Smooth muscle cell (in vitro differentiated cells): ENCODE measurements around the gene PHYKPL. TPM values are rescaled to one million over a fixed set of nuclear protein-coding genes. Genes with fewer than 3 reads are reported as not detected.

Experiments
- DNase-seq: peaks from one replicate; lab custom pipeline; 2025; ENCODE audit not compliant: unreplicated experiment; lab: John Stamatoyannopoulos, UW
- H2AFZ ChIP-seq: fragments of 200-600 bp; sonication (generic); 2 replicates; pipeline ENCODE4 v1.6.0; 2016; ENCODE audit warnings: antibody characterized with exemption, low read depth, mild to moderate bottlenecking
- H3F3A ChIP-seq: fragments of 200-600 bp; sonication (generic); 2 replicates; pipeline ENCODE4 v1.6.0; 2017; ENCODE audit warnings: antibody characterized with exemption, low read depth
- H3K27ac ChIP-seq: fragments of 200-600 bp; sonication (generic); 2 replicates; pipeline ENCODE4 v1.5.1; 2016; ENCODE audit warnings: low read depth, mild to moderate bottlenecking
- H3K27me3 ChIP-seq: fragments of 200-600 bp; sonication (generic); 2 replicates; pipeline ENCODE4 v1.6.1; 2016; ENCODE audit warnings: low read depth, mild to moderate bottlenecking
- H3K36me3 ChIP-seq: fragments of 200-600 bp; sonication (generic); 2 replicates; pipeline ENCODE4 v1.5.1; 2016; ENCODE audit warnings: low read depth
- H3K4me1 ChIP-seq: fragments of 200-600 bp; sonication (generic); 2 replicates; pipeline ENCODE4 v1.5.1; 2016; ENCODE audit warnings: low read depth
- H3K4me2 ChIP-seq: fragments of 200-600 bp; sonication (generic); 2 replicates; pipeline ENCODE4 v1.6.0; 2016; ENCODE audit warnings: mild to moderate bottlenecking
- H3K4me3 ChIP-seq: fragments of 200-600 bp; sonication (generic); 2 replicates; pipeline ENCODE4 v1.5.1; 2016; ENCODE audit warnings: mild to moderate bottlenecking
- H3K79me2 ChIP-seq: fragments of 200-600 bp; sonication (generic); 2 replicates; pipeline ENCODE4 v1.6.0; 2016; ENCODE audit warnings: low read depth, mild to moderate bottlenecking
- H3K9ac ChIP-seq: fragments of 200-600 bp; sonication (generic); 2 replicates; pipeline ENCODE4 v1.6.0; 2016; ENCODE audit warnings: low read depth
- H3K9me3 ChIP-seq: fragments of 200-600 bp; sonication (generic); replicated peaks from 2 replicates; pipeline ENCODE4 v1.5.1; 2016; ENCODE audit warnings: low read depth
- H4K20me1 ChIP-seq: fragments of 200-600 bp; sonication (generic); 2 replicates; pipeline ENCODE4 v1.6.0; 2016; ENCODE audit warnings: low read depth
- WGBS: methylation state at CpG from one replicate; pipeline ENCODE4 v1.1.7; 2016; ENCODE audit warnings: low lambda C conversion rate; 5-methylcytosine and 5-hydroxymethylcytosine counted together
- polyA plus RNA-seq: library from polyadenylated mRNA; unstranded; fragments of >200 nt; fragmentation: Nextera tagmentation; extraction: Ambion mirVana; gene quantifications from 2 replicates; pipeline ENCODE4 v1.2.1, GENCODE V29; 2016
- total RNA-seq: library from RNA; depleted of rRNA; stranded (reverse); fragments of >200 nt; gene quantifications from 2 replicates; pipeline ENCODE4 v1.2.3, GENCODE V29; 2014
- TF ChIP-seq, protein P1 (sequence below): fragments of 200-600 bp; sonication (generic); IDR thresholded peaks from 2 replicates; pipeline ENCODE4 v1.5.1; 2017; ENCODE audit warnings: borderline replicate concordance, mild to moderate bottlenecking, antibody characterized with exemption; ENCODE audit not compliant: insufficient read depth, poor library complexity, severe bottlenecking

PHYKPL gene
- total and polyA plus RNA-seq, 2 experiments from 2014 or later: 15.7 to 27.8 TPM

- Histone ChIP-seq H3K9me3 (no peaks in the 10 kb centered on the region), H4K20me1 (peaks cover 8% of the 10 kb centered on the region), H3K36me3 (no peaks in the 10 kb centered on the region), H3K27ac (no peak overlapping the region), H3K4me3 (no peak overlapping the region), H2AFZ (no peak overlapping the region), H3K27me3 (no peaks in the 10 kb centered on the region), H3K79me2 (peaks cover 26% of the 10 kb centered on the region), H3K4me1 (peaks cover 9% of the 10 kb centered on the region), H3K9ac (no peak overlapping the region), H3F3A (peaks cover 4% of the 10 kb centered on the region), H3K4me2 (no peak overlapping the region)
- 98% methylated on average over 11 of the region's 11 CpGs for WGBS
- no peak for DNase-seq
- TF ChIP-seq, protein P1, sequence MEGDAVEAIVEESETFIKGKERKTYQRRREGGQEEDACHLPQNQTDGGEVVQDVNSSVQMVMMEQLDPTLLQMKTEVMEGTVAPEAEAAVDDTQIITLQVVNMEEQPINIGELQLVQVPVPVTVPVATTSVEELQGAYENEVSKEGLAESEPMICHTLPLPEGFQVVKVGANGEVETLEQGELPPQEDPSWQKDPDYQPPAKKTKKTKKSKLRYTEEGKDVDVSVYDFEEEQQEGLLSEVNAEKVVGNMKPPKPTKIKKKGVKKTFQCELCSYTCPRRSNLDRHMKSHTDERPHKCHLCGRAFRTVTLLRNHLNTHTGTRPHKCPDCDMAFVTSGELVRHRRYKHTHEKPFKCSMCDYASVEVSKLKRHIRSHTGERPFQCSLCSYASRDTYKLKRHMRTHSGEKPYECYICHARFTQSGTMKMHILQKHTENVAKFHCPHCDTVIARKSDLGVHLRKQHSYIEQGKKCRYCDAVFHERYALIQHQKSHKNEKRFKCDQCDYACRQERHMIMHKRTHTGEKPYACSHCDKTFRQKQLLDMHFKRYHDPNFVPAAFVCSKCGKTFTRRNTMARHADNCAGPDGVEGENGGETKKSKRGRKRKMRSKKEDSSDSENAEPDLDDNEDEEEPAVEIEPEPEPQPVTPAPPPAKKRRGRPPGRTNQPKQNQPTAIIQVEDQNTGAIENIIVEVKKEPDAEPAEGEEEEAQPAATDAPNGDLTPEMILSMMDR: no peak
Measured at GRCh38 chr5:178228609-178229008, 4.0 kb downstream of the PHYKPL start.

DNA sequence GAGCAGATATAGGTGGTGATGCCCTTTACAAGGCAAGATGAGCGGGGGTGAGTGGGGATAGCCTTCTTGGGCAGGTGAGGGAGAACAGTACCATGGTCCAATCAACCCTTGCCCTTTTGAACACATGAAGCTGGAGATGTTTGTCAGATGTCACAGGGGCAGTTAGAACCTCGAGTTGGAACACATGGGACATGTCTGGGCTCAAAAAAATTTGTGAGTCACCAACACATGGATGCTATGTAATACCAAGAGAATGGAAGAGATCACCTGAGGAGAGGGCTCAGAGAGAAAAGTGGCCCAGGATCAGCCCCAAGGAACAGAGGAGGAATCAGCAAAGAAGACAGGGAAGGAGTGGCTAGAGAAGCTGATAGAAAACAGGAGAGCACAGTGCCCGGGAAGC, 4.7 kb downstream of the PHYKPL start:
- Histone ChIP-seq H3K79me2 (peaks cover 26% of the 10 kb centered on the region), H2AFZ (no peak overlapping the region), H3K4me1 (peaks cover 9% of the 10 kb centered on the region), H3K4me3 (no peak overlapping the region), H3K4me2 (no peak overlapping the region), H3K9ac (no peak overlapping the region), H3F3A (peaks cover 3% of the 10 kb centered on the region), H3K36me3 (no peaks in the 10 kb centered on the region), H4K20me1 (peaks cover 11% of the 10 kb centered on the region), H3K27ac (no peak overlapping the region), H3K27me3 (no peaks in the 10 kb centered on the region), H3K9me3 (no peaks in the 10 kb centered on the region)
- DNase-seq: no peak
- TF ChIP-seq, protein P1: no peak
- WGBS: 87% methylated on average over 3 of the region's 3 CpGs

- H4K20me1 ChIP-seq: peaks cover 11% of the 10 kb centered on the region
- no peak overlapping the region for H2AFZ ChIP-seq
- H3K79me2 ChIP-seq: peaks cover 26% of the 10 kb centered on the region
- H3F3A ChIP-seq: no peaks in the 10 kb centered on the region
- DNase-seq: no peak
- TF ChIP-seq, protein P1: no peak
- no peaks in the 10 kb centered on the region for H3K36me3 ChIP-seq
- H3K9ac ChIP-seq: no peak overlapping the region
- WGBS: 93% methylated on average over 4 of the region's 4 CpGs
- H3K4me2 ChIP-seq: no peak overlapping the region
- no peak overlapping the region for H3K27ac ChIP-seq
- H3K4me3 ChIP-seq: no peak overlapping the region
- no peaks in the 10 kb centered on the region for H3K9me3 ChIP-seq
- H3K27me3 ChIP-seq: no peaks in the 10 kb centered on the region
- H3K4me1 ChIP-seq: peaks cover 9% of the 10 kb centered on the region
Measured at GRCh38 chr5:178227138-178227659, 5.4 kb downstream of the PHYKPL start.

GRCh38 chr5:178225174-178225573, 7.4 kb downstream of the PHYKPL start:
- WGBS: 99% methylated on average over 6 of the region's 6 CpGs
- no peaks in the 10 kb centered on the region for H3K36me3 ChIP-seq
- H2AFZ ChIP-seq: no peak overlapping the region
- H4K20me1 ChIP-seq: peaks cover 13% of the 10 kb centered on the region
- no peak overlapping the region for H3K4me3 ChIP-seq
- no peaks in the 10 kb centered on the region for H3K9me3 ChIP-seq
- TF ChIP-seq, protein P1: no peak
- H3F3A ChIP-seq: no peaks in the 10 kb centered on the region
- H3K27ac ChIP-seq: no peak overlapping the region
- H3K9ac ChIP-seq: no peak overlapping the region
- H3K27me3 ChIP-seq: no peaks in the 10 kb centered on the region
- no peak overlapping the region for H3K4me2 ChIP-seq
- H3K4me1 ChIP-seq: no peaks in the 10 kb centered on the region
- peaks cover 8% of the 10 kb centered on the region for H3K79me2 ChIP-seq
- no peak for DNase-seq
